Measurements from ENCODE around the gene ZFX. TPM values are rescaled to one million over a fixed set of nuclear protein-coding genes. Genes with fewer than 3 reads are reported as not detected.
A peak's percentile ranks its signal among the peaks of the same experiment; 100 is the strongest.

ZFX gene
- total RNA-seq, 1 experiment from 2014 or later, result 66.8 TPM

DNA sequence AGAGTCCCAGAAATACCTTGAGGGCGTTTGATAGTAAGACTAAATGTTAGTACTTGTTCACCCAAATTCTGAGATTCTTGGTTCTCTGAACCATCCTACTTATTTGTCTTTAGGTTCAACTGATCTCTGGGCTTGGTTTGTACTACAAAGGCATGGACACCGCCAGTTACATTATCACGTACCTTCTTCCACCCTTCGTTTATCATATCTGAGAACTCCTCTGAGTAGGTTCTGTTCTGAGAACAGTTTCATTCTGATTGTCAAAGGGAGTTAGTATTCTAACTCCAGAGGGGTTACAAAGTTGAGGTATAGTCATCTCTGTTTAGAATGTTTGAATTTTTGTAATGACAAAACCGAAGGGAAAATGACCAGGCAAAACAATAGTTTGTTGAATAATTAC lies 19.3 kb downstream of the ZFX start:
- no peak overlapping the region for H2BK120ac ChIP-seq (ENCODE audit: low read depth, low read length, poor library complexity, severe bottlenecking)
- H4K5ac ChIP-seq (ENCODE audit: insufficient read length, low read depth, low read length), result no peak overlapping the region
- Mint-ChIP-seq H3K27me3 (ENCODE audit: low read depth) (no peaks in the 10 kb centered on the region), H3K4me1 (peaks cover 35 to 44% of the 10 kb centered on the region in 2 experiments), H3K4me3 (peak overlapping the region in 1 of 2 experiments; percentile 3; a peak in 1 of 5 replicates), H3K36me3 (ENCODE audit: insufficient read depth in 1 of 3, low read depth in 3 of 3) (peaks cover 6 to 20% (median 14%) of the 10 kb centered on the region in 3 experiments), H3K9me3 (no peaks in the 10 kb centered on the region), H3K27ac (peak overlapping the region; percentile 14 to 93 (median 36); a peak in 6 of 7 replicates)
- H3K79me1 ChIP-seq (ENCODE audit: insufficient read depth, low read depth, low read length, poor library complexity, severe bottlenecking), result no peaks in the 10 kb centered on the region
- H3K14ac ChIP-seq (ENCODE audit: insufficient read depth, low read length), result no peak overlapping the region
- no peaks in the 10 kb centered on the region for H3K9me3 ChIP-seq (ENCODE audit: control insufficient read depth, low read depth, low read length)
- H3K4ac ChIP-seq (ENCODE audit: low read depth, low read length), result no peak overlapping the region
- peak overlapping the region; percentile 66 for H3K27ac ChIP-seq (ENCODE audit: insufficient read length, low read depth, low read length)
- H4K8ac ChIP-seq (replicated peaks; ENCODE audit: insufficient read length, low read depth, low read length), result no peak overlapping the region
- H2BK15ac ChIP-seq (ENCODE audit: low read depth, low read length), result no peak overlapping the region
- peaks cover 10% of the 10 kb centered on the region; the same call in 1 of the 2 replicates for H3K79me2 ChIP-seq (ENCODE audit: insufficient read depth, low read length)
- H4K20me1 ChIP-seq (ENCODE audit: control insufficient read depth, insufficient read depth, insufficient read length), result no peaks in the 10 kb centered on the region
- H3K18ac ChIP-seq (ENCODE audit: insufficient read length, low read depth, low read length), result no peak overlapping the region
- WGBS (ENCODE audit: extremely low coverage, insufficient read length, low lambda C conversion rate), result no CpG with 5 or more reads among the region's 5 CpGs
- no peak overlapping the region for H2AK5ac ChIP-seq (ENCODE audit: insufficient read length, low read length)
- no peaks in the 10 kb centered on the region for H3K23me2 ChIP-seq (ENCODE audit: insufficient read length, low read depth, low read length, poor library complexity, severe bottlenecking)
- no peak overlapping the region for H3K23ac ChIP-seq (ENCODE audit: insufficient read length, low read depth, low read length)
- no peak overlapping the region for H2BK5ac ChIP-seq (ENCODE audit: insufficient read length, low read length)
- TF ChIP-seq CTCF (conservative IDR thresholded peaks at IDR 0.05), result no peak
- peaks cover 9% of the 10 kb centered on the region; the same call in 1 of the 2 replicates for H3K4me1 ChIP-seq (ENCODE audit: insufficient read depth, low read length)
- no peak for DNase-seq
- no peak overlapping the region for H2BK12ac ChIP-seq (ENCODE audit: insufficient read length, low read depth, low read length)
- H3K4me2 ChIP-seq (ENCODE audit: insufficient read depth, insufficient read length, low read length), result peak overlapping the region; percentile 19
- H3T11ph ChIP-seq (ENCODE audit: low read length), result no peak overlapping the region
- H3K56ac ChIP-seq (ENCODE audit: insufficient read length, low read depth, low read length), result no peak overlapping the region
- H4K91ac ChIP-seq (ENCODE audit: insufficient read length, low read depth, low read length), result no peak overlapping the region
- no peaks in the 10 kb centered on the region for H3K27me3 ChIP-seq (ENCODE audit: insufficient read depth, low read length)
- H3K9ac ChIP-seq (ENCODE audit: extremely low read depth, insufficient read length, low read length), result no peak overlapping the region
- no peak overlapping the region for H2BK20ac ChIP-seq (ENCODE audit: low read depth, low read length, poor library complexity, severe bottlenecking)
- no peak overlapping the region for H2AFZ ChIP-seq (ENCODE audit: low read length)
